WERI-Rb-1 (cell line): ENCODE measurements around the gene PLA2G4E.

Source experiments
- DNase-seq: peaks from one replicate; pipeline ENCODE4 v3.0.0-alpha.2; 2020
- H3K27ac ChIP-seq: fragments of 250-450 bp; sonication (Bioruptor Pico); 2 replicates; pipeline ENCODE4 v1.5.1; 2020; ENCODE audit warnings: mild to moderate bottlenecking, moderate library complexity
- H3K27me3 ChIP-seq: fragments of 250-450 bp; sonication (Bioruptor Pico); 2 replicates; pipeline ENCODE4 v1.5.1; 2021; ENCODE audit warnings: mild to moderate bottlenecking, low read depth, moderate library complexity; ENCODE audit not compliant: insufficient read depth, severe bottlenecking
- H3K36me3 ChIP-seq: fragments of 250-450 bp; sonication (Bioruptor Pico); 2 replicates; pipeline ENCODE4 v1.5.1; 2020; ENCODE audit warnings: mild to moderate bottlenecking, moderate library complexity
- H3K4me3 ChIP-seq: 2 replicates; pipeline ENCODE4 v1.5.1; 2011; ENCODE audit warnings: low read depth, mild to moderate bottlenecking, control low read depth, low read length
- H3K9me3 ChIP-seq: fragments of 250-450 bp; sonication (Bioruptor Pico); 2 replicates; pipeline ENCODE4 v1.5.1; 2021; ENCODE audit warnings: mild to moderate bottlenecking, moderate library complexity; ENCODE audit not compliant: severe bottlenecking
- TF ChIP-seq, protein P1 (sequence below): IDR thresholded peaks from 2 replicates; pipeline ENCODE4 v1.5.1; 2011; ENCODE audit warnings: low read depth, mild to moderate bottlenecking, control low read depth, inconsistent platforms, low read length

PLA2G4E gene

GRCh38 chr15:41936155-41936554 is 84.7 kb downstream of the PLA2G4E start:
- TF ChIP-seq, protein P1, sequence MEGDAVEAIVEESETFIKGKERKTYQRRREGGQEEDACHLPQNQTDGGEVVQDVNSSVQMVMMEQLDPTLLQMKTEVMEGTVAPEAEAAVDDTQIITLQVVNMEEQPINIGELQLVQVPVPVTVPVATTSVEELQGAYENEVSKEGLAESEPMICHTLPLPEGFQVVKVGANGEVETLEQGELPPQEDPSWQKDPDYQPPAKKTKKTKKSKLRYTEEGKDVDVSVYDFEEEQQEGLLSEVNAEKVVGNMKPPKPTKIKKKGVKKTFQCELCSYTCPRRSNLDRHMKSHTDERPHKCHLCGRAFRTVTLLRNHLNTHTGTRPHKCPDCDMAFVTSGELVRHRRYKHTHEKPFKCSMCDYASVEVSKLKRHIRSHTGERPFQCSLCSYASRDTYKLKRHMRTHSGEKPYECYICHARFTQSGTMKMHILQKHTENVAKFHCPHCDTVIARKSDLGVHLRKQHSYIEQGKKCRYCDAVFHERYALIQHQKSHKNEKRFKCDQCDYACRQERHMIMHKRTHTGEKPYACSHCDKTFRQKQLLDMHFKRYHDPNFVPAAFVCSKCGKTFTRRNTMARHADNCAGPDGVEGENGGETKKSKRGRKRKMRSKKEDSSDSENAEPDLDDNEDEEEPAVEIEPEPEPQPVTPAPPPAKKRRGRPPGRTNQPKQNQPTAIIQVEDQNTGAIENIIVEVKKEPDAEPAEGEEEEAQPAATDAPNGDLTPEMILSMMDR = no peak
- Histone ChIP-seq H3K9me3 (no peaks in the 10 kb centered on the region), H3K27ac (no peak overlapping the region), H3K36me3 (no peaks in the 10 kb centered on the region), H3K27me3 (no peaks in the 10 kb centered on the region), H3K4me3 (no peak overlapping the region)
- no peak for DNase-seq

DNA sequence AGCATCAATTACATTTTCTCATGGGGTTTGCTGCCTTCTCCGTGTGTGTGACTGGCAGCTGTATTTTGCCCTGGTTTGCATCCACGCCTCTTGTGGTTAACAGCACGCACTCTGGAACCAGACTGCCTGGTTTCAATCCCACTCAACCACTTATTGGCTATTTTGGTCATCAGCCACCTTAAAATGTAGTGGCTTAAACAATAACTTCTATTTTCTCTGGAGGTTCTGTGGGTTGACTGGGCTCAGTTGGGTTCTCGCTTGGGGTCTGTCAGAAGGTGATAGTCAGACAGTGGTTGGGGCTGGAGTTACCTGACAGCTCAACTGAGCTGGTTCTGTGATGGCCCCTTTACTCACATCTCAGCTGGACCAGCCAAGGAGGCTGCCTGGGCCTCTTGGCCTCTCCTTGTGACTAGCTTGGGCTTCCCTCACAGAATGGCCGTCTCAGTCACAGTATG is 85.2 kb downstream of the PLA2G4E start:
- Histone ChIP-seq H3K4me3 (no peak overlapping the region), H3K36me3 (no peaks in the 10 kb centered on the region), H3K27ac (no peak overlapping the region), H3K27me3 (no peaks in the 10 kb centered on the region), H3K9me3 (no peaks in the 10 kb centered on the region)
- TF ChIP-seq, protein P1 = no peak
- DNase-seq = no peak

- Histone ChIP-seq H3K27me3 (no peaks in the 10 kb centered on the region), H3K27ac (no peak overlapping the region), H3K4me3 (no peak overlapping the region), H3K36me3 (no peaks in the 10 kb centered on the region), H3K9me3 (no peaks in the 10 kb centered on the region)
- no peak for DNase-seq
- TF ChIP-seq, protein P1 = no peak
These were observed 86.0 kb downstream of the PLA2G4E start for GRCh38 chr15:41934843-41935242.

DNA sequence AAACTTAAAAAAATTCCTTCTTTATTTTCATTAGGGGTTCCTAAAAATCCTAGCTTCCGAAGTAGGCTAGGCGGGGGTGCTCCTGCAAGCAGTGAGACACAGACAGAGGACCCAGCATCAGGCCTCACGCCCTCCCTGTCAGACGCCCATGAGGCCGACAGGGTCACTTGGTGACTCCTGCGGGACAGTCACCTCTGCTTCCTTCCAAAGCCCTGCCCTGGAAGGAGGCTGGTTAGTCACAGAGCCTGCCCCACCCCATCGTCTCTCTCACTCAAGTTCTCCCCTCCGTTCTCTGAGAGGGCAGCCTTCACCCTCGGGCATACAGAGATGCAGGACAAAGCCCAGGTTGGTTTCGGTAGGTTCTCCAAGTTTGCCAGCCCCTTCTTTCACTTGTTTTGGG is 87.1 kb downstream of the PLA2G4E start:
- no peaks in the 10 kb centered on the region for H3K27me3 ChIP-seq
- TF ChIP-seq, protein P1 = no peak
- H3K27ac ChIP-seq = no peak overlapping the region
- H3K4me3 ChIP-seq = no peak overlapping the region
- H3K36me3 ChIP-seq = no peaks in the 10 kb centered on the region
- no peaks in the 10 kb centered on the region for H3K9me3 ChIP-seq
- DNase-seq = no peak

DNA sequence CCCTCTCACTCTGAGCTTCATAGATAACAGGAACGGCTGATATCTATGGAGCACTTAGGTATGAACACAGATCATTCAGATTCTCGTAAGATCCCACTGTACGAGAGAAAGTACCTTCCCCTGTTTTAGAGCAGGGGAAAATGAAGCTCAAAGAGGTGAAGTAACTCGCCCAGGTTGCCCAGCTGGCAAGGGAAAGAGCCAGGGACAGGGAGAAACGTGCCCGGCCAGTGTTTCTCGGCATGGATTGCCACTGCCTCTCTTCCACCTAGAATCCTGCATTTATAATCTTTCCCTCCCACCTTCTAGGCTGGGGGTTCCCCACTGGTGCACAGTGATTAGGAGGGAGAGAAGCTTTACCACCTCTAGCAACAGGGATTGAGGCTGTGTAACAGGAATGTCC is 87.5 kb downstream of the PLA2G4E start:
- H3K27ac ChIP-seq = no peak overlapping the region
- no peaks in the 10 kb centered on the region for H3K27me3 ChIP-seq
- no peaks in the 10 kb centered on the region for H3K9me3 ChIP-seq
- H3K4me3 ChIP-seq = no peak overlapping the region
- no peaks in the 10 kb centered on the region for H3K36me3 ChIP-seq
- TF ChIP-seq, protein P1 = no peak
- DNase-seq = no peak

GRCh38 chr15:41932511-41933289 is 88.1 kb downstream of the PLA2G4E start:
- Histone ChIP-seq H3K4me3 (no peak overlapping the region), H3K27ac (no peak overlapping the region), H3K36me3 (no peaks in the 10 kb centered on the region), H3K27me3 (no peaks in the 10 kb centered on the region), H3K9me3 (no peaks in the 10 kb centered on the region)
- TF ChIP-seq, protein P1 = no peak
- no peak for DNase-seq
